ENCODE data around the gene KRT33B. TPM values are rescaled to one million over a fixed set of nuclear protein-coding genes. Genes with fewer than 3 reads are reported as not detected.
A peak's percentile ranks its signal among the peaks of the same experiment; 100 is the strongest.

KRT33B gene
- total RNA-seq (not detected), polyA plus RNA-seq (not detected)
- long read RNA-seq, donor 1: 0 reads
- long read RNA-seq, donor 2: 0 reads

- no peak for ATAC-seq
- Histone ChIP-seq H3K27me3 (ENCODE audit: insufficient read depth in 3 of 3, low read length in 2 of 3) (peaks cover 0 to 5% (median 2%) of the 10 kb centered on the region in 3 donors), H3K4me3 (no peak within 1 kb of the TSS), H3K4me1 (no peaks in the 10 kb centered on the region), H3K9me3 (no peaks in the 10 kb centered on the region), H3K27ac (no peak within 1 kb of the TSS), H3K36me3 (ENCODE audit: insufficient read depth in 1 of 2, low read depth in 1 of 2) (no peaks in the 10 kb centered on the region)
- no peak for DNase-seq
- intact Hi-C loops (cut with DNase I): no loop called here
- no peak for TF ChIP-seq CTCF (IDR thresholded peaks at IDR 0.05)
- 57 to 86% (median 68%) methylated on average over 1 of the region's 1 CpG for WGBS, 3 donors
Observed at GRCh38 chr17:41369713-41370112, at the start of gene KRT33B. Gene KRT33B (minus strand): TSS chr17:41369813. CDS start chr17:41369750, 63 bp downstream.

- ATAC-seq: no peak
- H3K27me3 ChIP-seq (ENCODE audit: insufficient read depth in 3 of 3, low read length in 2 of 3): peaks cover 0 to 2% (median 0%) of the 10 kb centered on the region in 3 donors
- H3K4me3 ChIP-seq: no peak overlapping the region
- WGBS, 3 donors: 87 to 88% (median 88%) methylated on average over 7 of the region's 7 CpGs
- H3K4me1 ChIP-seq: peaks cover 5% of the 10 kb centered on the region
- DNase-seq: no peak
- H3K9me3 ChIP-seq: no peaks in the 10 kb centered on the region
- intact Hi-C loops (cut with DNase I): loop anchor here in 1 of 2 donors (10.0 kb wide), 1 partner anchor 227 kb away; no protein-coding TSS in a partner anchor
- no peak overlapping the region for H3K27ac ChIP-seq
- no peaks in the 10 kb centered on the region for H3K36me3 ChIP-seq (ENCODE audit: insufficient read depth in 1 of 2, low read depth in 1 of 2)
- TF ChIP-seq CTCF (IDR thresholded peaks at IDR 0.05): no peak
Observed at GRCh38 chr17:41418116-41418860, 48.7 kb upstream of the KRT33B start.

- Histone ChIP-seq H3K36me3 (ENCODE audit: insufficient read depth in 1 of 2, low read depth in 1 of 2) (no peaks in the 10 kb centered on the region), H3K27me3 (ENCODE audit: insufficient read depth in 3 of 3, low read length in 2 of 3) (peaks cover 0 to 2% (median 0%) of the 10 kb centered on the region in 3 donors), H3K4me1 (peaks cover 5% of the 10 kb centered on the region), H3K4me3 (no peak overlapping the region), H3K27ac (no peak overlapping the region), H3K9me3 (no peaks in the 10 kb centered on the region)
- intact Hi-C loops (cut with DNase I): loop anchor here in 1 of 2 donors (10.0 kb wide), 1 partner anchor 227 kb away; no protein-coding TSS in a partner anchor
- peak; percentile 13 for TF ChIP-seq CTCF (IDR thresholded peaks at IDR 0.05)
- 52 to 56% (median 56%) methylated on average over 4 of the region's 4 CpGs for WGBS, 3 donors
- DNase-seq (no peak), ATAC-seq (no peak)
Observed at GRCh38 chr17:41417576-41418015, 48.0 kb upstream of the KRT33B start.

GRCh38 chr17:41417127-41417526 lies 47.5 kb upstream of the KRT33B start:
- intact Hi-C loops (cut with DNase I): loop anchor here in 1 of 2 donors (10.0 kb wide), 1 partner anchor 228 kb away; no protein-coding TSS in a partner anchor
- no peak for TF ChIP-seq CTCF (IDR thresholded peaks at IDR 0.05)
- DNase-seq: no peak
- no peaks in the 10 kb centered on the region for H3K27me3 ChIP-seq (ENCODE audit: insufficient read depth in 3 of 3, low read length in 2 of 3)
- no peak overlapping the region for H3K27ac ChIP-seq
- no peaks in the 10 kb centered on the region for H3K9me3 ChIP-seq
- ATAC-seq: no peak
- H3K36me3 ChIP-seq (ENCODE audit: insufficient read depth in 1 of 2, low read depth in 1 of 2): no peaks in the 10 kb centered on the region
- 86 to 95% (median 86%) methylated on average over 6 of the region's 6 CpGs for WGBS, 3 donors
- peaks cover 5% of the 10 kb centered on the region for H3K4me1 ChIP-seq
- H3K4me3 ChIP-seq: no peak overlapping the region
